ENCODE measurements around the gene CPNE6.

Gene CPNE6

GRCh38 chr14:24117179-24117578, 45.8 kb downstream of the CPNE6 start:
- intact Hi-C loops (cut with DNase I; ENCODE audit: low total_unique reads), result no loop called here
- no peak overlapping the region for H3K27ac ChIP-seq
- no peak overlapping the region for H3K4me3 ChIP-seq
- H3K36me3 ChIP-seq, result peaks cover 49 to 58% (median 53%) of the 10 kb centered on the region in 3 donors
- TF ChIP-seq CTCF (IDR thresholded peaks at IDR 0.05), result no peak
- H3K27me3 ChIP-seq, result no peaks in the 10 kb centered on the region
- peaks cover 0 to 26% (median 17%) of the 10 kb centered on the region in 4 donors for H3K4me1 ChIP-seq
- no peak for DNase-seq
- no peaks in the 10 kb centered on the region for H3K9me3 ChIP-seq

- H3K4me1 ChIP-seq, result peaks cover 0 to 21% (median 14%) of the 10 kb centered on the region in 4 donors
- peaks cover 67 to 78% (median 75%) of the 10 kb centered on the region in 3 donors for H3K36me3 ChIP-seq
- no peak for DNase-seq
- H3K27ac ChIP-seq, result no peak overlapping the region
- no peaks in the 10 kb centered on the region for H3K27me3 ChIP-seq
- intact Hi-C loops (cut with DNase I; ENCODE audit: low total_unique reads), result no loop called here
- no peak for TF ChIP-seq CTCF (IDR thresholded peaks at IDR 0.05)
- H3K9me3 ChIP-seq, result no peaks in the 10 kb centered on the region
- no peak overlapping the region for H3K4me3 ChIP-seq
Measured at GRCh38 chr14:24119691-24120090, 48.3 kb downstream of the CPNE6 start.

GRCh38 chr14:24121210-24121609, 49.8 kb downstream of the CPNE6 start:
- no peaks in the 10 kb centered on the region for H3K27me3 ChIP-seq
- no peak overlapping the region for H3K27ac ChIP-seq
- peaks cover 0 to 13% (median 6%) of the 10 kb centered on the region in 4 donors for H3K4me1 ChIP-seq
- H3K9me3 ChIP-seq, result no peaks in the 10 kb centered on the region
- DNase-seq, result no peak
- no peak overlapping the region for H3K4me3 ChIP-seq
- TF ChIP-seq CTCF (IDR thresholded peaks at IDR 0.05), result no peak
- peaks cover 67 to 78% (median 75%) of the 10 kb centered on the region in 3 donors for H3K36me3 ChIP-seq
- intact Hi-C loops (cut with DNase I; ENCODE audit: low total_unique reads), result no loop called here

- no peak overlapping the region for H3K4me3 ChIP-seq
- H3K27ac ChIP-seq, result no peak overlapping the region
- peaks cover 0 to under 1% (median 0%) of the 10 kb centered on the region in 4 donors for H3K4me1 ChIP-seq
- DNase-seq, result no peak
- TF ChIP-seq CTCF (IDR thresholded peaks at IDR 0.05), result no peak
- intact Hi-C loops (cut with DNase I; ENCODE audit: low total_unique reads), result no loop called here
- peaks cover 63 to 72% (median 64%) of the 10 kb centered on the region in 3 donors for H3K36me3 ChIP-seq
- H3K9me3 ChIP-seq, result no peaks in the 10 kb centered on the region
- no peaks in the 10 kb centered on the region for H3K27me3 ChIP-seq
Measured at GRCh38 chr14:24122416-24122815, 51.1 kb downstream of the CPNE6 start.

- no peaks in the 10 kb centered on the region for H3K4me1 ChIP-seq
- intact Hi-C loops (cut with DNase I; ENCODE audit: low total_unique reads), result no loop called here
- H3K9me3 ChIP-seq, result no peaks in the 10 kb centered on the region
- no peak overlapping the region for H3K27ac ChIP-seq
- no peaks in the 10 kb centered on the region for H3K27me3 ChIP-seq
- TF ChIP-seq CTCF (IDR thresholded peaks at IDR 0.05), result no peak
- H3K4me3 ChIP-seq, result no peak overlapping the region
- peaks cover 59 to 68% (median 61%) of the 10 kb centered on the region in 3 donors for H3K36me3 ChIP-seq
- DNase-seq, result peak in 1 of 2 donors; percentile 33
Measured at GRCh38 chr14:24122898-24123297, 51.5 kb downstream of the CPNE6 start.

Data from tibial artery (tissue), 4 donors.